SH-SY5Y (cell line): ENCODE results near the gene CORO2B.

Experiments
- GATA2 ChIP-seq: IDR thresholded peaks from 2 replicates; pipeline ENCODE4 v1.6.1; 2011; ENCODE audit warnings: mild to moderate bottlenecking, low read depth, low read length
- GATA3 ChIP-seq: IDR thresholded peaks from 2 replicates; pipeline ENCODE4 v1.6.1; 2011; ENCODE audit warnings: low read depth, mild to moderate bottlenecking, low read length, moderate library complexity

Gene CORO2B

DNA sequence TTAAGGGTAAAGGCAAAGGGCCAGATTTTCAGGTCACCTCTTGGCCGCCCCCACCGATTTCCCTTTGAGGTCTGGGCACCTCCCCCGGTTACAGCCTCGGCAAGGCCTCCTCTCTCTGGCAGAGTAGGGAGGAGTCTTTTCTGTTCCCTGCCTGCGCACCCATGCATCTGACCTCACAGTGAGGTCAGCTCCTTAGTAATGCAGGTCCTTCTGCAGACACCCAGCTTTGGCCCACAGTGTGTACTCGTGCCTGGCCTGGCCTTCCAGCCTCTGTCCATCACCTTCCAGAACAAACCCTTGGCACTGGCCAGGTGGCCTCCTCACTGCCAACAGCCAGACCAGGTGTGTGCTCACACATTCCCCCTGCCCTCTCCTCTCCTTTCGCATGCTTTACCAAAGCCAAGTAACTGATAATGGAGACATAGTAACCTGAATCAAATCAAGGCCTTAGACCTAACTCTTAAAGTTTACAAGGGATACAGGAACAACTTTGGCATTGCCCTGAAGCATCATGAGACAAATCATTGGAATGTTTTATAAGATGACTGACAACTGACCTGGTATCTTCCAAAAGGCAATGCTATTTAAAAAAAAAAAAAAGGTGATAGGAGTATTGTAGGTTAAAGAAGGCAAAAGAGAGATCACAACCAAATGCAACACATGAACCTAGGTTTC, 61.3 kb downstream of the CORO2B start:
- no peak for TF ChIP-seq GATA2

DNA sequence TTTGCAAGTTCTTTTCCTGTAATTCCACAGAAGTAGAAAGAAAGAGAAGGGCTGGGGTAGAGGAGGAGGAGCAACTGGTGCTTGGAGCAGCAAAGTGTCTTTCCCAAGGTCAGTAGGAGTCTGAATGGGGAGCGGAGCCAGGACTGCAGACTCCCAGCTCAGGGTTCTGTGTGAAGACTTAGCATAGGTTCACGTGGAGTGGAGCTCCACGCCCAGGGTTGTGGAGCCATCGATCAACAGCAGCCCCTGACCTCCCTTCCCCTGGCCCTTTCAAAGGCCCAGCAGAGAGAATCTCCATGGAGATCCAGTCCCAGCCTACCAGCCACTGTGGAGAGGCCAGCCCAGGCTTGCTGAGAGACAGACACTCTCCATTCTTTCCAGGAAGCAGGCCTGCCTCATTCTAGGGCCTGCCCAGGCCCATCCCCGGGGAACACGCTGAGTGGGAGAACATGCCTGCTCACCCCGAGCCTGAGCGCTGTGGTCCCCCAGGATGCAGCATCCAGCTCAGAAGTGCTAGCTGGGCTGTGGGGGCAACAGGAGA, 62.1 kb downstream of the CORO2B start:
- TF ChIP-seq GATA3, result no peak
- no peak for TF ChIP-seq GATA2

DNA sequence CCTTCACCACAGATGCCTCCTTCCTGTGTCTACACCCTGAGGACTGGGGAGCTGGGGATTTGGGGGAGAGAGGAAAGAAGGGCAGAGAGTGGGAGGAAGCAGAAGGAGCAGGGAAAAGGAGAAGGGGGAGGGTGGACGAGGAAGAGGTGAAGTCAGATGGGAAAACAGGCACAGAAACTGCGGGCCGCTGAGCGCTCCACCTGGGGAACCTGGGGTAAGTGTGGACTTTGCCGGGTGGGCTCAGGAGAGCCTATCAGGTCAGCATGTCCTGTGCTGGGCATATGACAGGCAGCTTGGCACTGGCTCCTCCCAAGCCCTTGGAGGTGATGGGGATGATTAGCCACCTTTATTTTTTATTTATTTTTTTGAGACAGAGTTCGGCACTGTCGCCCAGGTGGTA, 62.6 kb downstream of the CORO2B start:
- TF ChIP-seq GATA3, result no peak
- no peak for TF ChIP-seq GATA2

DNA sequence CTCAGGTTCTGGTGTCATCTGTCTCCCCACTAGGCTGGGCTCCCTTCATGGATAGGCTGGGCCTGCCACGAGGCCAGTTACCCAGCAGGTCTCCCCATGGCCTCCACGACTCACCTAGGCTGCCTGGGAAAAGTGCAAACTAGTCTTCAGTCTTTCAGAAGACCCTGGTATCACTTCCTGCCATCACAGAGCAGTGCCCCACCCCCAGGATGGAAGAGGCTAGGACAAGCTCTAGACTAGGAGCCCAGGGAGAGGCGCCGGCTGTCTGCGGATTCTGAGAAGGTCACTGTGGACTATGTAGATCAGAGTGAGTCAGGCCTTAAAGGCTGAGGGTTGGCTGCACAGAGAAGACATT, 63.7 kb downstream of the CORO2B start:
- no peak for TF ChIP-seq GATA3
- TF ChIP-seq GATA2, result no peak

DNA sequence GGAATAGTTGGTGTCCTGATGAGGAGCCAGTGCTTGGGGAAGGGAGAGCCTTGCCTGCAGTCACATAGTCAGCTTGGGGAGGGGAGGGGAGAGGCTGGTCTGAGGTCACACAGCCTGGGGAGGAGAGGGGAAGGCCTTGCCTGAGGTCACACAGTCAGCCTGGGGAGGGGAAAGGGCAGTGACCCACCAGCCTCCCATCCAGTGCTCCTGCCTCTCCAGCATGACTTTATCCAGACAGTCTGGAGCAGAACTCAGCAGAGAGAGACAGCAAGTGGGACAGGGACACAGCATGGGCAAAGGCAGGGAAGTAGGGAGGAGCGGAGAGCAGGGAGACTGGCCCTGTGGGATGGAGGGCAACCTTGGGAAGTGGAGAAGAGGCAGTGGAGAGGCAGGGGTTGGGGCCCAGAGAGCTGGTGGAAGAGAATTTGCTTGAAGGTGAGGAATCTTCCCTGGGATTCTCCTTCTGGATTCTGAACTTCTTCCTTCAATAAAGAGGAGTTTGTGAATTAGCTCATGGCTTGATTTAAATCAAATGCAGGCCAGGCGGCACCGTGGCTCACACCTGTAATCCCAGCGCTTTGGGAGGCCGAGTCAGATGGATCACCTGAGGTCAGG, 64.5 kb downstream of the CORO2B start:
- no peak for TF ChIP-seq GATA3
- TF ChIP-seq GATA2, result no peak

DNA sequence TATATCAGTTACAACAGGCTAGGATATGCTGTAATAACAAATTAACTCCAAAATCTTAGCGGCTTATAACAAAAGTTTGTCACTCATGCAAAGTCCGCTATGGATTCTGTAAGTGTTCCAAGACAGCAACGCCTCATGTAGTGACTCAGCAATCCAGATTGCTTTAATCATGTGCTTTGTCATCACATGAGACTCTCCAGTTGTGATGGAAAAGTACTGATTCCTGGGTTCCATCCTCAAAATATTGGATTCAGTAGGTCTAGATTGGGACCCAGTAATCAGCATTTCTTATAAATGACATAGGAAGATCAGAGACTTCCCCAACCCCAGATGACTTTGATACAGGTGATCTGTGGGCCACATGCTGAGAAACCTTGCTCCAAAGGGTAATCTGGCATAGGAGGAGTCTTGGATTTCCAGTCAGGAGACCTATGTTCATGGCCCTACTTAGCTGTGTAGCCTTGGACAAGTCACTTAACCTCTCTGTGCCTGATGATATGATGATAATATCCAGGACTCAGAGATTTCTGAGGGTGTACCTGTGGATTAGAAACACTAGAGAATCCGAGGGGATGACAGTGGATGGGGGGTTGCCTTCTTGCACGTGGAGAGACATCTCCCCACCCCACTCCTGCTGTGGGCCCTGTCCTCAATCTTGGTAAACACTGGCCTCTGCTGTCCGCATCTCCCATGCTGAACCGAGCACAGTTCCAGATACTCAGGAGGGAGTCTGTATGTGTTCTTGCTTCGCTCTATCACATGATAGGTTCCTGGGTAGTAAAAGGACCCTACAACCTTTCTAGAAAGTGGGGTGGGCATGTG, 65.5 kb downstream of the CORO2B start:
- TF ChIP-seq GATA3, result no peak
- TF ChIP-seq GATA2, result no peak

DNA sequence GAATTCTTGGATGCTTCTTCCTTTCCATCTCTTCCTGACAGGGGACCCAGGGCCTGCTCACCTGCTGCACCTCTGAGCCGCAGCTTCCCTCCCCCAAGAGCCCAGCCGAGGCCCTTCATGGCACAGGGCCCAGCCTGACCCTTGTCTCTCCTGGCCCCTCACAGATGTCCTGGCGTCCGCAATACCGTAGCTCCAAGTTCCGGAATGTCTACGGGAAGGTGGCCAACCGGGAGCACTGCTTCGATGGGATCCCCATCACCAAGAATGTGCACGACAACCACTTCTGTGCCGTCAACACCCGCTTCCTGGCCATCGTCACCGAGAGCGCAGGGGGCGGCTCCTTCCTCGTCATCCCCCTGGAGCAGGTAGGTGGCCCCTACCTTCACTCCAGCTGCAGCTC, 66.2 kb downstream of the CORO2B start:
- no peak for TF ChIP-seq GATA3
- TF ChIP-seq GATA2, result no peak

DNA sequence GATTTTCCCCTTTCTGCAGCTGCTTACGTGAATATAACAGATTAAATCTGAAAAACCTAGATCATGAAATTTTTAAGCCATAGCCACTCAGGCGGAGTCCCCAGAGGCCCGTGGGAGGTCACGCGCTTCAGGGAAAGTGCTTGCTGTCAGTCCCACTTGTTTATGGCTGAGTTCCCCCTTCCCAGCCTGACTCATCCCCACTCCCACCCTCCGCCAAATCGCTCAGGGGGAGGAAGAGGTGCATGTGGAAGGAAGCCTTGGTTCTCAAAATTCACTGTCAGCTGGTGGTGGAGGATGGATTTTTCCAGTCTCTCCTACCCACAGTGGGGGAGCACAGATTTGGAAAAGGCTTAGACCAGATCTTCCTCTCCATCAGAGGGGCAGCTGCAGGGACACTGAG, 67.4 kb downstream of the CORO2B start:
- TF ChIP-seq GATA2 (no peak), GATA3 (no peak)

DNA sequence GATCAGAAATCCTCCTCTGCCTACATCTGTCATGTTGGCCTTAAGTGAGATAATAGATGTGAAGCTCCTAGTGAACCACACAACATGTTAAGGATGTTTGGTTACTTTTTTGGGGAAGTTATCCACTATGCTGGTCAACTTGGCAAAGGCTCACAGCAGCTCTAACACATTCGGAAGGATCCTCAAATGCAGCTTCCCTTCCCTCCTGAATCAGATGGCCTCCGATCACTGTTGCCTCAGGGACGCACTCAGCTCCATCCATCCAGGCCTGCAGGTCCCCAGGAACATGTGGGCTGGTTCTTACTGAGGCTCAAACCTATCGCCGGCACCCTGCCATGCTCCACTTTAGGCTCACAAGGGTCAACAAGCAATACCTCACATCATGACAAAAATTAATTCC, 67.9 kb downstream of the CORO2B start:
- TF ChIP-seq GATA3, result no peak
- no peak for TF ChIP-seq GATA2

DNA sequence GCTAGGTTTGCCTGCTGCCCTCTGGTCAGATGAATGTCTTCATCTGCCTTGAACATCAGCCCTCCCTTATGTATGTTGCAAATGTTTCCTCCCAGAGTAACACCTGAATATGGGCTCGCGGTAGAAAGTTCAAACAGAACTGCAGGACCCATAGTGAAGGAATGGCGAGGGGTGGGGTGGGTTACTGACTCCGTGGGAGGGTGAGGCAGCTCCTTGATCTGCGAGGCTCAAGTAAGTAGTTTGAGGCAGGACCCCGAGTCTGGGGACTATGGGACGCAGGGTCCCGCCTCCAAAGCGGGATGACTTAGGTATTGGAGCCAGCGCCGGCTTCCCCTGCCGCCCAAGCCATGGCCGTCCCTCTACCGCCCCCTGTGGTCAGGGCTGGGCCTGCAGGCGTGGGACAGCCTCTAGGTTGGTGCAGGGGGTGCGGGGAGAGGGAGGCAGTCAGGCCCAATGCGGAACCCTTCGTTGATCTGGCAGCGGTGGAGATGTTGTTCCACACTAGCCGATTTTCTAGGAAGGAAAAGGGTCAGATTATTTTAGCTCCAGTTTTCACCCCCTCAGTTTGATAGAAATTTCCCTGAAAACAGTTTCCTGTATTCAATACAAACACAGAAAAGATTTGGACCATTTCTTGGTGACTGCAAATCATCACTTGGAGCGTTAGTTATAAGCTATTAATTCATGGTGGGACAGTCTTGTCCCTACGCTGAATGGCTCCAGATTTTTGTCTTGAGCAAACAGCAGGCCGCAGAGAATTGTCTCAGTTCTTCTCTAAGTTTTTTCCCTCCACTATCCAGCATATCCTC, 72.3 kb downstream of the CORO2B start:
- TF ChIP-seq GATA3 (no peak), GATA2 (no peak)

DNA sequence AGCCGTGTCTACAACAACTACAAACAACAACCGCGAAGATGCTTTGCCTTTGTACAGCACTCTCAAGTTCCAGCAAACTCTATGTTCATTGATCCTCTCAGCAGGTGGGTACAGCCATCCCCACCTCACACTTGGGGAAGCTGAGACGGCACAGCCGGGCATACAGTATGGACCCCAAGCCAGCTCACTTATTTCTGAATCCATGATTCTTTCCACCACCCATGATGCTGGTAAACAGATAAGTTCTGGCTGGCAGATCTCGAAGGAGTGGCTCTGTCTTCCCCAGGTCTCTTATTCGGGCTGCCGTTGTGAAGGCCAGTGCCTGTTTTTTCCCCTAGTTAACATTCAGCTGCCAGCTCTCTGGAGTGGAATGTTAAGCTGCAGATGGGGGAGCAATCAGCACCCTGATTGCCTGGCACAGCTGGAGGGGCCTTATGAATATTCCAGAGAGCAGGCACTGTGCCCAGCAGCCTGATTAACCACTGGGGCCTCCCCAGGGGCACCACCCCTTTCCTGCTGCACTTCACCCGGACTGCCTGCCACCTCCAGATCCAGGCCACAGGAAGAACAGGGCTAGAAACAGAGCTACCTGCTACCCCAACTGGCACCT, 73.2 kb downstream of the CORO2B start:
- TF ChIP-seq GATA3, result no peak
- no peak for TF ChIP-seq GATA2

DNA sequence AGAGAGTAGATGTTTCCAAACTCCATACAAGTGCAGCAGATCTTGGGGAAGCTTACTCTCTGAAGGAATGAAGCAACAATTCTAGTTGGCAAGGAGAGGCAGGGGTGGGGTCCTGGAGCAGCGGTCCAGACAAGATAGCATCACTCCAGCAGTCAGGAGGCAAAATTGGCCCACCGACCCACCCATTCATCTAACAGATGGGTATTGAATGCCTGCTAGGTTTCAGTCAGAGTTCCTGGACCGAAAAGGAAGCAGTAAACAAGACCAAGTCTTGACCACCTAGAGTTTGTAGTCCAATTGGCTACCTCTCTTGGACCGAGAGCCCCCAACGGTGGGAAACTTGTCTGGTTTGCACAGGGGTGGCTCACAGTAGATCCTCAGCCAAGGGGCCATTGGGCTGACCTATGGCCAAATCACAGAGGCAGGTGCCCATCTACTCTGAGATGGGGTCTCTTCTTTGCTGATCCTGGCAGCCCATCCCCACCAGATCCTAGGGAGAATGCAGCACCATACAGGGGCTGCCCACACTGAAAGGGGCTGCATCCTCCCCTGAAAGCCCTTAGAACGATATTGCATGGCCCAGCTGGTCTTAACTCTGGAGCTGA, 74.3 kb downstream of the CORO2B start:
- TF ChIP-seq GATA3, result no peak
- TF ChIP-seq GATA2, result no peak

DNA sequence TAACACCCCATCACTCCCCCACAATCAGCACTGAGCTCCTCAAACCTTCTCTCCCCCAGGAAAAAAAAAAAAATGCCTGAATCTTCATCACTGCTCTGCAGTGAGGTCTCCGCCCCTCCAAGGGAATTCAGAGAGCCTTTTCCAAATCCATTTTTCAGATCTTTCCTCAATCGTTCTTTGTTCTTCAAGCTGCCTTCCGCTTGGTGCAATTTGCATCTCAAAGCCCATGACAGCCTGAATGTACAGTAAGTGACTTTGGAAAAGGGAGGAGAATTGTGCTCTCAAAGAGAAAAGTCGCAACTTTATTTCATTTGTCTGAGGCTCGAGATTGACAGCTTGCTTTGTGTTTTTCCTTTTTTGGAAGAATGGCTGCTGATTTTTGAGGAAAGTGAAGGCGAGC, 75.0 kb downstream of the CORO2B start:
- TF ChIP-seq GATA3, result no peak
- no peak for TF ChIP-seq GATA2
